Fibroblast of lung (primary cell): Measurements from ENCODE around the gene PAFAH1B1.

ENCODE experiments used
- CTCF ChIP-seq, 2 donors: IDR thresholded peaks in 1 of 2; conservative IDR thresholded peaks in 1 of 2; 1 replicate in 1 of 2; 2 replicates in 1 of 2; pipeline ENCODE4 v1.5.1; 2011 to 2012; ENCODE audit warnings: low read length in 2 of 2, control low read depth in 1 of 2, inconsistent platforms in 1 of 2, low read depth in 1 of 2, mild to moderate bottlenecking in 1 of 2
- EZH2 ChIP-seq: IDR thresholded peaks from 2 replicates; pipeline ENCODE4 v1.5.1; 2012; ENCODE audit warnings: low read length, control low read depth, mild to moderate bottlenecking; ENCODE audit errors: missing control alignments

GRCh38 chr17:2710071-2710802 lies 116.8 kb downstream of the PAFAH1B1 start:
- no peak for TF ChIP-seq CTCF (conservative IDR thresholded peaks at IDR 0.05 in 1 of 2, IDR thresholded peaks at IDR 0.05 in 1 of 2; ENCODE audit: low read depth in 1 of 2, low read length in 2 of 2)
- no peak for TF ChIP-seq EZH2
